Omental fat pad (tissue), 4 donors: ENCODE results near the gene BICC1. TPM values are rescaled to one million over a fixed set of nuclear protein-coding genes. Genes with fewer than 3 reads are reported as not detected.

Experiments
- ATAC-seq: fragments of 150-250 bp; one replicate; pipeline ENCODE4 v1.9.1; 2016; ENCODE audit warnings: mild to moderate bottlenecking, moderate library complexity; ENCODE audit not compliant: low FRiP score
- DNase-seq: peaks from one replicate; pipeline ENCODE4 v3.0.0-alpha.2; 2019; ENCODE audit warnings: low spot score
- CTCF ChIP-seq, 3 donors: fragments of 450-650 bp; IDR thresholded peaks; one replicate each; pipeline ENCODE4 v1.5.1; 2016 to 2017; ENCODE audit warnings: antibody characterized with exemption in 3 of 3, mild to moderate bottlenecking in 3 of 3, moderate library complexity in 2 of 3
- total RNA-seq, 4 donors: library from RNA; depleted of rRNA; stranded (reverse); fragments of >200 nt; gene quantifications; one replicate each; pipeline ENCODE4 v1.1.0, GENCODE V29; 2016

The BICC1 gene
- total RNA-seq, 4 donors from 2014 or later: 14.8 to 44.6 (median 27.2) TPM

DNA sequence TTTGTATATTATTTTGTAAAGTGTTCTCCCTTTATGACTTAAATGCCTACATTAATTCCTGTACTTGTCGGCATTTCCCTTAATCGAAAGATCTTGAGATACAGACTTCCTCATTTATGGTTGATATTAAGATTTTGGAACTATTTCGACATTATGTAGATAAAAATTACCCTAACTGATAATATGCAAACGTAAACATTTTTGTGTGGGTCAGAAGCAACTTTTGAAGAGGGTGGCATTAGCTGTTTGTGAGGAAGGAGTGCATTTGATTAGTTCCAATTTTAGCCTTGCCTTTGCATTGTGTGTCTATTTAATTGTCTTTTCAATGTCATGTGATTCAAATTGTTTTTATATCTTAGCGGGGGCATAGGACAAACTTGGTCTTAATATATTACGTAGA is 114.7 kb downstream of the BICC1 start:
- ATAC-seq (no peak), DNase-seq (no peak)
- TF ChIP-seq CTCF (IDR thresholded peaks at IDR 0.05): no peak

DNA sequence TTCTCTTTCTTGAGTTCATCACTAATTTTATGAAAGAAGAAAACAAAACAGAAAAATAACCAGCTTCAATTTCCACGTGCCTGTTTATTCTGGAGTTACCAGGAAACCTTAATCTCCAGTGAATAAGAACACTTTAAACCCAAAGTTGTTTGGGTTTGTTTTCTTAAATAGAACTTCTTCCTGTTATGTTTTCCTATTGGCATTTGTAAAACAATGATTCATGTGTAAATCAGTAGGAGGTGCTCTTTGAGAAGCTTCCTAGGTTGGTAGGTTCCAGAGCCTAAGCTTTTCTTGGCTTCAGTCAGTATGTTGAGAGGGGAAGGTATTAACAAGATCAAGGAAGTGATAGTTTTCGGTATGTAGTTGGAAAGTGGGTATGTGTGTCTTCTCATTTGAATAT is 119.0 kb downstream of the BICC1 start:
- TF ChIP-seq CTCF (IDR thresholded peaks at IDR 0.05): no peak
- DNase-seq (no peak), ATAC-seq (no peak)

DNA sequence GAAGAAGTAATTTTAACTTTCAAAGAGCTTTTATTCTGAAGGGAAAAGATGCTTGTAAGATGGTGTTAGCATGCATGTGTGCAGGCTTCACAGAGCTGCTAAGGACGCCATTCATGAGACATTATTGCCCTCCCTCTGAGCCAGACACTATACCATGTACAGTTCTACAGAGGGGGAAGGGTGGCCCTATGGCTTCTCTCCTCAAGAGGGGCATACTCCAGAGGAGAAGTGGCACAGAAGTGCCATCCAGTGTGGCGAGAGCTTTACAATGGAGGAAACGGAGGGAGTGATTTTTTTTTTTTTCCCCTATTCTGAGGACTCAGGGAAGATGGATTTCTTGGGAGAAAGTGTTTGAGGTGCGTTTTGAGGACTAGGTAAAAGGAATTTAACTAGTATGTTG is 119.5 kb downstream of the BICC1 start:
- ATAC-seq (no peak), DNase-seq (no peak)
- TF ChIP-seq CTCF (IDR thresholded peaks at IDR 0.05): no peak

- no peak for TF ChIP-seq CTCF (IDR thresholded peaks at IDR 0.05)
- ATAC-seq: no peak
- no peak for DNase-seq
Observed at GRCh38 chr10:58637352-58637751, 124.7 kb downstream of the BICC1 start.

- DNase-seq: no peak
Observed at GRCh38 chr10:58638388-58638787, 125.7 kb downstream of the BICC1 start.

DNA sequence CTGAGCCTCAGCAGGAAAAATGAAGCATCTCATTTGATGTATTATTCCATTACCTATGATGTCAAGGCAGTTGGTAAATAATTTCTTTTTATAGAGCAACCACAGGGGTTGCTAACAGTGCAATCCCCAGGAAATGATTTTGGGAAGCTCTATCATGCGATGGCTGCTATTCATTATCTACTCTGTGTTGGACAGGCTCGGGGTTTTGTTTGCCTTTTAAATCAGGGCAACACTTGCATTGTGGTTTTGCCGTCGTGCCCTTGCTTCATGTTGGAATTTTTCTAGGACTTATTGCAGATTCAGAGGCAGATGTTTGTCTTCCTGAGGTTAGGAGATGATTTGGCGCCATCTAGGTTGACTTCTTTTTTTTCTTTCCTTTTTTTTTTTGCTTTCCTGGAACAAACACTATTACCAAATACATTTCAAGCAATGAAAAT is 128.4 kb downstream of the BICC1 start:
- DNase-seq (no peak), ATAC-seq (peak; percentile 50)

More at GRCh38 chr10:58638388-58638787, 125.7 kb downstream of the BICC1 start:
- no peak for TF ChIP-seq CTCF (IDR thresholded peaks at IDR 0.05)
- ATAC-seq: no peak

More for the DNA sequence above, 128.4 kb downstream of the BICC1 start:
- no peak for TF ChIP-seq CTCF (IDR thresholded peaks at IDR 0.05)
